ENCODE data around the gene RAB19.
A peak's percentile ranks its signal among the peaks of the same experiment; 100 is the strongest.

The RAB19 gene, protein sequence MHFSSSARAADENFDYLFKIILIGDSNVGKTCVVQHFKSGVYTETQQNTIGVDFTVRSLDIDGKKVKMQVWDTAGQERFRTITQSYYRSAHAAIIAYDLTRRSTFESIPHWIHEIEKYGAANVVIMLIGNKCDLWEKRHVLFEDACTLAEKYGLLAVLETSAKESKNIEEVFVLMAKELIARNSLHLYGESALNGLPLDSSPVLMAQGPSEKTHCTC

DNA sequence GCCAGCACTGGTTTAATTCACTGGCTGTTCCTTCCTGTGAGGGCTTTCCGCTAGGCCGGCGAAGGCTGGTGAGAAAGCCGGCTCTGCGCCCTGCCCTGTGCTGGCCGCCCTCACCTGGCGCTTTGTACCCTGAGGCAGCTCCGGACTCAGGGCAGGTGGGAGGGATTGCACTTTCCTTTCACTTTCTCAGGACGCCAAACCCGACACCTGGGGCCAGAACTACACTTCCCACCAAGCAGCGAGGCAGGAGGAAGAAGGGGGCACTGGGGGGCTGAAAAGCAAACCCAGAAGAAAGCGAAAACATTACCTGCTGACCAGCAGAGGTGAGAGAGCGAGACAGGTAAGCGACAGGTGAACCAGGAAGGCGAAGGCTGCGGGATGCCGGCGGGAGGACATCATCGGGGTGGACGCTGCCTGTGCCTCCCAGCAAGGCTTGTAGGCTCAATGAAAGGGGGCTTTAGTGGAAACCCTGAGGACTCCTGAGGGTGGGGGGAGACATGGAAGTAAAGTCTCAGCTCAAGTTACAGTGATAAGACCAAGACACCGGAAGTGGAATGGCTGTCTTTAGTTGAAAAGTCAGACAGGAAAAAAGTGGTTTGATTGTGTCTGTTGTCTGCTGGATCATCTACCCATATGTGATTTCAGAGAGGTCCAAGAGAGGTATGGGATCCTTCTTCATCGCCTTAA is at the start of gene RAB19:
Gene RAB19, plus strand, starts transcription at position 181 of the 687 bp plus-strand sequence. CDS start 3,589 bp downstream, outside the sequence.
- no peak for DNase-seq

DNA sequence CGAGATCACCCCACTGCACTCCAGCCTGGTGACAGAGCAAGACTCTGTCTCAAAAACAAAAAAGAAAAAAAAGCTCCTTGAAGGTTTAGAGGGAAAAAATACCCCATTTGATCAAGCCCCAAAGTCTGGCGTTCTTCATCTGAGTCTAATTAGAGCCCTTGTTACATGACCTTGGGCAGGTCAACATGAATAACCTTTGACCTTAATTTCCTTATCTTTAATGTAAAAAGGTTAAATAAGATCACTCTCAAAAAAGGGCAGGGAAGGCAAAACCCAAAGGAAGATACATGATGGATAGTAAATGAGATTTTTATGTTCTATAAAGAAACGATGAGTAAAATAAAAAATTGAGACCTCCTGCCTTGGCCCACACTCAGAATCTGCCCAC is 45.8 kb upstream of the RAB19 start:
- DNase-seq = no peak

DNA sequence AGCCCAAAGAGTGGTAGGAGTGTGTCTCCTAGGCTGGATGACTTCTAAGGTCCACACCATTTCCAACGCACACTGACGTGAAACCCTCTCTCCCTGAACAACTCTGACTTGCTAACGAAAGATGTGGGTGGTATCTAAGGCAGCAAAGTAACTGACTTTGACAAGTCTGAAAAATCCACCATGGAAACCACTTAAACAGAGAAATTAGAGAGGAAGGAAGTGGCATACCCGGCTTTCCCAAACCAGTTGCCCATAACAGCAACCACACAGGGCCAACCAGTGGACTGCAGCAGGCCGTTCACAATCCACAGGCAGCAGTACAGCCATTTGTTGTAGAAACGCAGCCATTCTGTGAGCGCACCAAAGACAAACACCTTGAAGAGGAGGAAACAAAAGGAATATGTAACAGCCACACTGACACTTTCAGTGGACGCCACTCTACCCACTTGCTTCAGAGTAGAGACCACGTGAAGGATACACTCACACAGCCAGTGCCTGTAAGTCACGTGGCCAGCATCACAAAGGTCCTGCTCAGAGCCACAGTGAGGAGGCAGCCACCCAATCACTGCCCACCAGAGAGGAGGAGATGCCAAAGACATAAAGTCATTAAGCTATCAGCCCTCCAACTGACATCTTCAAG is 45.3 kb upstream of the RAB19 start:
- DNase-seq = no peak

DNA sequence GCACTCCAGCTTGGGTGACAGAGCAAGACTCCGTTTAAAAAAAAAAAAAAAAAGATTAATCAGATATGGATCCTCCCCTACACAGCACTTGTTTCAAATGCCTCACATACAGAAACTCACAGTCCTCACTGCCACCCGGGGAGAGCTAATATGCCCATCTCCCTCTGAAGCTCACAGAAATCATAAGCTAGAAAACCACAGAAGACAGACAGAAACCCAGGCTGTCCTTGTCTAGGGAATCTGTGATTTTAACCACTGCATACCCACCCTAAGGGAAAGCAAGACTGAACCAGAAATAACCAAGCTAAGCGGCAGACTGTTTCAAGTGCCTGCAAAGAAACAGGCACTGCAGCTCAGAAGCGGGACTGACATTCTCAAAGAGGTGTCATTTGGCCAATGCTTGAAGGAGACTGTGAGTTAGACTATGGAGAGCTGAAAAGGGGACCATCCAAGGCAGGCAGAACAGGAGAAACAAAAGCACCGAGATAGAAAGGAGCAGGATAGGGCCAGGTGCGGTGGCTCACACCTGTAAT is 43.1 kb upstream of the RAB19 start:
- no peak for DNase-seq

DNA sequence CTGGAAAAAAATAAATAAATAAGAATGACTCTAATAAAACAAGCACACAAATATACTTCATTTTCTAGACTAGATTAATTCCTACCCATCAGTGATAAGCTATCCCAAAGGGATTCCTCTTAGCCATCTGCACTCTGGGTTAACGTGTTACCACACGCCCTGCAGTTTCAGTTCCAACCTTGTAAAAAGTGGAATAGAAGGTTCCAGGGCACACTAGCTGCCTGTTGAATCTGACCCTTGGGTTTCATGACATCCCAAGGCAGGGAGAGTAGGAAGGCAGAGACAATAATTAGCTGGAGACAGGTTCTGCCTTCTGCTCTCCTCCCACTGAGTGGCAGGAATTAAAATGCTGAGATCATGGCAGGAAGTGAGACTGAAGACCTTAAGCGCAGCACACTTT is 39.0 kb upstream of the RAB19 start:
- DNase-seq = no peak

DNA sequence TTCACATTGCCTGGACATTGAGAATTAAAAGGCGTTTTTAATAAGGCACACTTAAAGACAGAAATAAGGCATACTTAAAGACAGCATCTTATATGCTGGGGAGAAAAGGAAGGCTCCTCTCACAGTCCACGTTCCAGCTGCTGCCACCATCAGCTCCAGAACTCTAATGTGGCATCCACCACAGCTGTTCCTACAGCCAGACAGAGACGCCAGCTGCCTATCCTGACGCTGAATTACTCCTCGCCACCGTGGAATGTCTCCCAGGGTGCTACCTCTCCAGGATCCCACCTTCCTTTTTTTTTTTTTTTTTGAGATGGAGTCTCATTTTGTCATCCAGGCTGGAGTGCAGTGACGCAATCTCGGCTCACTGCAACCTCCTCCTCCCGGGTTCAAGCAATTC is 36.3 kb upstream of the RAB19 start:
- DNase-seq = no peak

DNA sequence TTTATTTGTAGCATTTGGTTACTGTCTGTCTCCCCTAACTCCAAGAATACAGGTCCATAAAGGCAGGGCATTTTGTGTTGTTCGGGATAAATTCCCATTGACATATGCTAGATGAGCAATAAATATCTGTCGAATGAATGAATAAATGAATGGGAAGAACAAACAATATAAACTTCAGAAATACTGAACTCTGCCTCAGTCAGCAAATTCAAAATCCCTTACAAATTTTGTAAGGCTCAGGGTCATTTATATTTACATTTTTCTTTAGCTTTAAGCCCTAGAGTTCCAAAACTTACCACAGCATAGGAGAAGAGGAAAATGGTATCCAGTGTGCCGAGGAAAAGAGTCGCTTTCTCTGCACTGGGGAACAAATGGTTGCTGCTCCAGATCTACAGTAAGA is 34.6 kb upstream of the RAB19 start:
- DNase-seq = no peak

DNA sequence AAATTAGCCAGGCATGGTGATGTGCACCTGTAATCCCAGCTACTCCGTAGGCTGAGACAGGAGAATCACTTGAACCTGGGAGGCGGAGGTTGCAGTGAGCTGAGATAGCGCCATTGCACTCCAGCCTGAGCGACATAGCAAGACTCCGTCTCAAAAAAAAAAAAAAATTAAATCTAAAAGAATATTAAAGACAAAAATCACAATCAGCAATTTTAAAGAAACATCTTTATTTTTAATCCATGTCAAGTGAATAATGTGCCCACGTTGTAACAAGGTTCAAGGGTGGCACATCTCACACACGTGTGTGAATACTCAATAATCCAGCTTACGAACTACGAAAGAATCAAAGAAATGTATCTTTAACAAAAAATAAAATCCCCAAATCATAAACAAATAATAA is 28.5 kb upstream of the RAB19 start:
- DNase-seq = no peak

DNA sequence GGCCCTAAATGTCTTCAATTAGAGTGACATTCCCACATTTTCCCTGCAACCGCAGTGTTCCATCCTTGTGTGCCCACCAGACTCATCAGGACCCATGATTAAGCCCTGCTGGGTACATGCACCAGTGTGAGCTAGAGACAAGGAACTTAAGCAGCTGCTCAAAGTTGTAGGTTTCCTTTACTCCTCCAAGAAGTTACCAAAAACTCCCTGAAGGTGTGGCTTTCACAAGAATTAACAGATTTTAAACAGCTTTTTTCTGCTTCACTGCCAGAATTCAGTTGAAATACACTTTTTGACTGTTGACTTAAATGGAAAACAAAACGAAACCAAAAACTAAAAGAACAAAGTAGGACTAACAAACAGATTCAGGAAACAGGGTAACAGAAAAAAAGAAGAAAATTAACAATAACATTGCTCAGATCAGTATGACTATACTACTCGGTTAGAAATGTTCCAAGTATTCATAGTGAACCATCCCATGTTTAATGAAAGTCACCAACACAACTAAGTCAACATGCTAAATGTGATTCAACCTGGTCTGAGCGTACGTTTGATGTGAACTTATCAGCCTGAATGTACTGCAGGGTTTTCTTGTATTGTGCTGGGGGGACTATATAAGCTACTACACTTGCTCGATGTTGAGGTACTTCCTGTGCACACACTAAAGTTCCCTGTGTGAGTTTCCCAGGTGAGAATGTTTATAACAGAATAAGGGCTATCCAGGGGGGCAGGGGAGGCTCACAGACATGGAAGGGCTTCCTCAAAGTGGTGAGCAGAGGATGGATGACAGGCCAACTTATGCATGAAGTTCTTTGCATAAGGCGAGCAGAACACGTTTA is 27.7 kb upstream of the RAB19 start:
- no peak for DNase-seq

DNA sequence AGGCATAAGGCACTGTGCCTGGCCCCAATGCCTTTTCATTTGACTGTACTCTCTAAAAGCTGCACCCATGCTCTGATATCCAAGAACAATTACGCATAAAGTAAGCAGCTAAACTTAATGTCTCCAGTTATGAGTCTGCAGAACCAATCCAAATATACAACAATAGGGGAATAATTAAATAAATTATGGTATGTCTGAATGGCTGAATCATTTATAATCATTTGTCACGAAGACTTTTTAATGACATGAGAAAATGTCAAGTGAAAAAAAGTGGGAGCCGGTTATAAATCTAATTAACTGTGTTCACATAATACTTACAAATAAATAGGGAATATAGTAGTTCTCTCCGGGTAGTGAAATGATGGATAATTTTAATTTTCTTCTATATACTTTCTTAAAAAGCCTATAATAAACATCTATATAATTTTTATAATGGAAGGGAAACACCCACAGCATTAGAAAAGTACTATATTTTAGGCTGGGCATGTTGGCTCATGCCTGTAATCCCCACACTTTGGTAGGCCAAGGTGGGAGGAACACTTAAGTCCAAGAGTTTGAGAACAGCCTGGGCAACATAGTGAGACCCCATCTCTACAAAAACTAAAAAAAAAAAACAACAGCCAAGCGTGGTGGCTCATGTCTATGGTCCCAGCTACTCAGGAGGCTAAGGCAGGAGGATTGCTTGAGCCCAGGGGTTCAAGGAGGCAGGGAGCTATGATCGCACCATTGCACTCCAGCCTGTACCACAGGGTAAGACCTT is 19.7 kb upstream of the RAB19 start:
- DNase-seq = no peak

DNA sequence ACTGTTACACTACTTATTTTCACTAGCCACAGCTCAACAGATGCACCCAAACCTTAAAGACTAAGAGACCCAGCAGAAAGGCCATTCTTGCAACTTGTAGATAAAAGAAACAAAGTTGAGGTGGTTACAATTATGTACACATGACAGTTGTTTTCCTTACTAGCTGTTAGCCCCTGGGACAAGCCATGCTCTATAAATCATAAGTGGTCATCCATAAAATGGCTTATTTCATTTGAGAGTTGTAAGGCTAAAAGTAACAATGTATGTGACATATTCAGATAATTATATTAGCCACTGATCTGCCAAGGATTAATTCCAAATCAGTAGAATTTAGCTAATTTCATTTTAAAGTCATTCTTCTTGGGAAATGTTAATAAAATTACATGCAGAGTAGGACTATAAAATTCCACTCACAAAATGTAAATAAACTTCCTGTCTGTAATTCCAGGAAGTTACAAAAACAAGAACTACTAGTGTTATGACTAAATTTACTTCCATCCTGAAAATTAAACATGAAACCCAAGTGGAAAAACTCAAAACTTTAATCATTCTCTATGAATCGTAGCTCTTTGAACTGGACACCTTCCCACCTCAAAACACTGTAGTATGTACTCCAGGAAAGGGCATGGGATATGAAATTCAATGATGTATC is 18.8 kb upstream of the RAB19 start:
- DNase-seq = no peak

DNA sequence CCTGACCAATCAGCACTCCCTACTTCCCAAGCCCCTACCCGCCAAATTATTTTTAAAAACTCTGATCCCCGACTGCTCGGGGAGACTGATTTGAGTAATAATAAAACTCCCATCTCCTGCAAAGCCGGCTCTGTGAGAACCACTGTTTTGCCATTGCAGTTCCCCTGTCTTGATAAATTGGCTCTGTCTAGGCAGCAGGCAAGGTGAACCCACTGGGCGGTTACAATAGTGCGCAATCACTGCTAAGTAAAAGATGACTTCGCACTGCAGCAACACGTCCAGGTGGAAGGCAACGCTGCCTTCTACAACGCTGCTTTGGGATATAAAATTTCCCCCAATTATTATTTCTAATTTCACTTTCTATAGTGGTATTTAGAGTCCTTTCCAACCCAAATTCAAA is 14.4 kb upstream of the RAB19 start:
- DNase-seq = no peak

DNA sequence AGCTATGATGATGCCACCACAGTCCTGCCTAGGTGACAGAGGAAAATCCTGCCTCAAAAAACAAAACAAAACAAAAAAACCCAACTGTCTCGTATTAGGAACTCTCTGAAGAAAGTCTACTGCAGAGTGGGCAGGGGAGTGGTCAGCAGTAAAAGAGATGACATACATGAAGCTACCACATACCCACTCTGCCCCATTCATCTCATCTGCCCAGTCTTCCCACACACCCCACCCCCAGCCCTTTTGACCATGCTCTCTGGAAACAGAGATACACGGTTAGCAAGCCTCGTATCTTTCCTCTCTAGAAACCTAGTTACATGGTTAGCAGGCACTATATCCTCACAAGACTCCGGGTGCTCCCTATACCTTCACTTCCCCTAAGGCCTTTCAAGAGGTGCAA is 13.8 kb upstream of the RAB19 start:
- DNase-seq = no peak

DNA sequence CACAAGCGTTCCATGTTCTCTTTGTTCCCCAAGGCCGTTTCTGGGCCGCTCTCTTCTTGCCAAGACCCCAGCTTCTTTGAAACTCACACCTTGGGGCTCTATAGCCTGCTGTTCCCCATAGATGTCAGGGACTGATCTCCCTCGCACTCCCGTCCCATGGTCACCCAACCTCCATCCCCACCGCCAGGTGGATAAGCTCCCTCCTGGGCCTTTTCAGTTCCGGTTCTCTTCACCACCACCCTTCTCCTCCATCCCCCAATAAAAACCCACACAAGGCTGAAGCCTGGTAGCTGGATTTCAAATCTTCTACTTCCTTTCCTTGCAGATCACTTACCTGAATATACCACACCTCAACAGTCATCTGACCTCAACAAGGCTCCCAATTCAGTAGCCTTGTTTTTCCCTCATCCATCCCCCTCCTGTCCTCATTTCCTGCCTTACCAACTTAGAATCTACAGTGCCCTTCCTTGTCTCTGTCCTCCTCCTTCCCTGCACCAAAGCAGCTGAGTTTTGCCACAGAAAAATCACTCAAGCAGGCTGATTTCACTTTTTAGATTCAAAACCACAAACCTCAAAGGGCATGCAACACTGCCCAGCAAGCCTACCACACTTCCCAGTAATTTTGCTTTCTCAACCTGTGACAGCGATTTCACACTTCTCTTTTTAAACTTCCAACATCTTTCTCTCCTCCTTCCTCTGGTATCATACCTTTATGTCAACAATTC is 13.2 kb upstream of the RAB19 start:
- no peak for DNase-seq

DNA sequence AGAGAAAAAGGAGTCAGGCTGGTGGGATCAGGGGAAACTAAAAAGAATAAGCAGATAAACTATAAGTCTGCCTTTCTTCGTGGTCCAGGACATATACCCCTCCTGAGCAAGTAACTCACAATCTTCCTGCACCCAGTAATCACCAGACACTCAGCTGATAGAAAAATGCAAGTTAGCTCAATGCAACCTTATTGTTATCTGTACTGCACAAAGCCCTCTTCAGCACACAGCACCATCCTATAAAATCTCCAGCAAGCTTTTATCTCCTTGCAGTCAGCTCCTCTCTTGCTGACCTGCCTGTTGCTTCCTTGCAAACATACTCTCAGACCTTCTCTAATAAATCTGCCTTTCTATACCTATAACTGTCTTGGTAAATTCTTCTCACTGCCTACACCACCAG is 12.2 kb upstream of the RAB19 start:
- no peak for DNase-seq

DNA sequence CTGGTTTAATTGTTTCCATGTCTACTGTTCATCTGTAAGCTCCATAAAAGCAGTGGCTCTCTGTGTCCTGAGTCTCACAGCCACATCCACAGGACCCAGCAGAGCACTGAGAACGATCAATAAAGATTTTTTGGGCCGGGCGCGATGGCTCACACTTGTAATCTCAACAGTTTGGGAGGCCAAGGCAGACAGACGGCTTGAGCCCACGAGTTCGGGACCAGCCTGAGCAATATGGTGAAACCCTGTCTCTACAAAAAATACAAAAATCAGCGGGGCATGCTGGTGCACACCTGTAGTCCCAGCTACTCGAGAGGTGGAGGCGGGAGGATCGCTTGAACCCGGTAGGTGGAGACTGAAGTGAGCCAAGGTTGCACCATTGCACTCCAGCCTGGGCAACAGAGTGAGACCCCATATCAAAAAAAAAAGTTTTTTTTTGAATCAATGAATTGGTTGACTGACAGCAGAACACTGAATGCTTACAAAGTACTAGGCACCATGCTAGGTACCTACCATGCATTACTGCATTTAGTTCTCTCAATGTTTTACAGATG is 10.0 kb upstream of the RAB19 start:
- no peak for DNase-seq

DNA sequence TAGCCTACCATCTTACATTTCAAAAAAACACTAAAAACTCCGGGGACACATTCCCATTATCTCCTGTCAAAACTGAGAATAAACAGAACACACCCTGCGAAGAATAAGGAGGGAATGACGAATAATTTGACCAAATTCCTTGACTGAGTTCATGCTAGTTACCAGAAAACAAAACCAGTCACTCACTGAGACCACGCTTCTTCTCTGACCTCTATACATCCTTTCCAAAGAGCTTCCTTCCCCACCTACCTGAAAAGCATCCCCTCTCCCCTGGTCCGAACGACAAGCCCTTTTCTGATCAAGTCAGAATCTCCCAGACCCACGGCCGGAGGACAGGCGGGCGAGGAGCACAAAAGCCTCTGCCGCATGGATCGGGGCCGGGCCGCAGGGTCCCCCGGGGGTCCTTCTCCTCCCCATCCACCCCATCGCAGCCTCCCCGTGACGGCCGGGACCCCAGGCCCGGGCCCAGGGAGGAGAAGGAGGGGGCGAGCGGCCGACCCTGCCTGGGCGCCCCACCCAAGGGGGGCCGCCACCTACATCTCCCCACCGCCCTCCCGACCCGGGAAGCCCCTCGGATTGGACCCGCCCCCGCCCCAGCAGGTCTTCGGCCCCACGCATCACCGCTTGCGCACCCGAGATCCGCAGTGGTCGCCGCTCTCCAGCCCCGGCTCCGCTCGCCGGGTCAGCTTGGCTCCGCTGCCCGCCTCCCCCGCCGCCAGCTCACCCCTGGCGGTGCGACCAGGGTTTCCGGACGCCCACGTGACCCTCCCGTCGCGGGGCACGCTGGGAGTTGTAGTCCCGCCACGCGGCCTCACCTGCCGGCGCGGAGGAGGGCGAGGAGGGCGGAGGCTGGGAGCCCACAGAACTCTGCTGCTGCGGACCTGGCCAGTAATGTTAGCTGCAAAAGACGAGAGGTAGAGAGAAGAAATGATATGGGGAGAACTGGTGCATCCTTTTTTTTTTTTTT is 5.8 kb upstream of the RAB19 start, which contains the start of gene SLC37A3:
Gene SLC37A3, minus strand, starts transcription at position 747 of the 967 bp plus-strand sequence. CDS start 16,004 bp downstream, outside the sequence.
- peak; percentile 78 for DNase-seq

DNA sequence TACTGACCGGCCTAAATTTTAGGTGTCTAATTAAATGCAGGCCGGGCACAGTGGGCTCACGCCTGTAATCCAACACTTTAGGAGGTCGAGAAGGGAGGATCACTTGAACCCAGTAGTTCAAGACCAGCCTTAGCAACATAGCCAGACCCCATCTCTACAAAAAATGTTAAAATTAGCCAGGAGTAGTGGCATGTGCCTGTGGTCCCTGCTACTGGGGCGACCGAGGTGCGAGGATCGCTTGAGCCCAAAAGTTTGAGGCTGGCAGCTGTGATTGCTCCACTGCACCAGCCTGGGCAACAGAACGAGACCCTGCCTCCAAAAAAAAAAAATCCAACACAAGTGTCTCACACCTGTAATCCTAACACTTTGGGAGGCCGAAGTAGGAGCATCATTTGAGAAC is 5.0 kb upstream of the RAB19 start:
- DNase-seq = no peak

DNA sequence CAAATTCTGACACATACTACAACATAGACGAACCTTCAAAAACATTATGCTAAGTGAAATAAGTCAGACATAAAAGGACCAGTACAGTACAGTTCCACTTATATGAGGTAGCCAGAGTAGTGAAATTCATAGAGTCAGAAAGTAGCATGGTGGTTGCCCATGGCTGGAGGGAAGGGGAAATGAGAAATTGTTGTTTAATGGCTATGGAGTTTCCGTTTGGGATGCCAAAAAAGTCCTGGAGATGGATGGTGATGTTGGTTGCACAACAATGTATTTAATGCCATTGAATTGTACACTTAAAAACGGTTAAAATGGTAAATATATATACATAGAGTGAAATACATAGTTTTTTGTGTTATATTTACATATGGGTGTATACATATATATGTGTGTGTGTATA is 3.5 kb upstream of the RAB19 start:
- DNase-seq = no peak

All from NCI-H1092 (cell line).